Measurements from ENCODE around the gene CCDC6.

DNA sequence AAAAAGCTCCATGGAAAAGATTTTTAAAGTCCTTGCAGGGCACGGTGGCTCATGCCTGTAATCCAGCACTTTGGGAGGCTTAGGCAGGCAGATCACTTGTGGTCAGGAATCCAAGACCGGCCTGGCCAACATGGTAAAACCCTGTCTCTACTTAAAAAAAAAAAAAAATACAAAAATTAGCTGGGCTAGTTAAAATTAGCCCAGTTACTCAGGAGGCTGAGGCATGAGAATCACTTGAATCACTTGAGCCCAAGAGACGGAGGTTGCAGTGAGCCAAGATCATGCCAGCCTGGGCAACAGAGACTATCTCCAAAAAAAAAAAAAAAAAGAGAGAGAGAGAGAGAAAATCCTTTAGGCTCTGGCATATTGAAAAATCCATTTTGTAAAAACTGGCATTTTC lies 61.9 kb downstream of the CCDC6 start:
- TF ChIP-seq, protein P1, sequence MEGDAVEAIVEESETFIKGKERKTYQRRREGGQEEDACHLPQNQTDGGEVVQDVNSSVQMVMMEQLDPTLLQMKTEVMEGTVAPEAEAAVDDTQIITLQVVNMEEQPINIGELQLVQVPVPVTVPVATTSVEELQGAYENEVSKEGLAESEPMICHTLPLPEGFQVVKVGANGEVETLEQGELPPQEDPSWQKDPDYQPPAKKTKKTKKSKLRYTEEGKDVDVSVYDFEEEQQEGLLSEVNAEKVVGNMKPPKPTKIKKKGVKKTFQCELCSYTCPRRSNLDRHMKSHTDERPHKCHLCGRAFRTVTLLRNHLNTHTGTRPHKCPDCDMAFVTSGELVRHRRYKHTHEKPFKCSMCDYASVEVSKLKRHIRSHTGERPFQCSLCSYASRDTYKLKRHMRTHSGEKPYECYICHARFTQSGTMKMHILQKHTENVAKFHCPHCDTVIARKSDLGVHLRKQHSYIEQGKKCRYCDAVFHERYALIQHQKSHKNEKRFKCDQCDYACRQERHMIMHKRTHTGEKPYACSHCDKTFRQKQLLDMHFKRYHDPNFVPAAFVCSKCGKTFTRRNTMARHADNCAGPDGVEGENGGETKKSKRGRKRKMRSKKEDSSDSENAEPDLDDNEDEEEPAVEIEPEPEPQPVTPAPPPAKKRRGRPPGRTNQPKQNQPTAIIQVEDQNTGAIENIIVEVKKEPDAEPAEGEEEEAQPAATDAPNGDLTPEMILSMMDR (IDR thresholded peaks at IDR 0.05): no peak
- no peak for TF ChIP-seq POLR2A (IDR thresholded peaks at IDR 0.05)
